Calu3 (cell line): ENCODE results near the gene WDR64. TPM values are rescaled to one million over a fixed set of nuclear protein-coding genes. Genes with fewer than 3 reads are reported as not detected.

Experiments
- BruUV-seq: library from RNA; stranded (reverse); fragments of 400-500 nt; replicated peaks from 2 replicates; lab custom pipeline; 2021; lab: Mats Ljungman, UMichigan
- CTCF ChIA-PET: fragments of 300-600 bp; sonication (Branson Sonifier 250); formaldehyde crosslinking; loops from one replicate; lab custom pipeline; 2022; ENCODE audit warnings: antibody characterized with exemption; lab: Charles Lee
- DNase-seq: peaks from one replicate; pipeline ENCODE4 v3.0.0; 2022
- H3K27ac Mint-ChIP-seq: one replicate; pipeline ENCODE4 v1.8.0; 2022; ENCODE audit warnings: mixed read lengths; ENCODE audit not compliant: unreplicated experiment
- H3K27me3 Mint-ChIP-seq: one replicate; pipeline ENCODE4 v1.8.0; 2022; ENCODE audit warnings: mixed read lengths; ENCODE audit not compliant: unreplicated experiment
- H3K36me3 Mint-ChIP-seq: one replicate; pipeline ENCODE4 v1.8.0; 2022; ENCODE audit warnings: mild to moderate bottlenecking, moderate library complexity, mixed read lengths; ENCODE audit not compliant: insufficient read depth, unreplicated experiment
- H3K4me1 Mint-ChIP-seq: one replicate; pipeline ENCODE4 v1.8.0; 2022; ENCODE audit warnings: mild to moderate bottlenecking, low read depth, mixed read lengths; ENCODE audit not compliant: unreplicated experiment
- H3K4me3 Mint-ChIP-seq: one replicate; pipeline ENCODE4 v1.8.0; 2022; ENCODE audit warnings: mild to moderate bottlenecking, low read depth, moderate library complexity, mixed read lengths; ENCODE audit not compliant: unreplicated experiment
- H3K9me3 Mint-ChIP-seq: one replicate; pipeline ENCODE4 v1.8.0; 2022; ENCODE audit warnings: low read depth, mixed read lengths; ENCODE audit not compliant: unreplicated experiment
- intact Hi-C: fragments of 100-400 bp; cut with micrococcal nuclease; formaldehyde crosslinking; loops from one replicate; pipeline ENCODE4 v1.10.0; 2022; ENCODE audit not compliant: unreplicated experiment
- total RNA-seq: library from RNA; stranded (reverse); gene quantifications from 2 replicates; pipeline ENCODE4 v1.2.3, GENCODE V29; 2022
- TF ChIP-seq, protein P1 (sequence below): fragments of 200-600 bp; IDR thresholded peaks from one replicate; pipeline ENCODE4 v1.8.0; 2022; ENCODE audit warnings: antibody characterized with exemption; ENCODE audit not compliant: unreplicated experiment

The WDR64 gene
- total RNA-seq, 1 experiment from 2014 or later: not detected

DNA sequence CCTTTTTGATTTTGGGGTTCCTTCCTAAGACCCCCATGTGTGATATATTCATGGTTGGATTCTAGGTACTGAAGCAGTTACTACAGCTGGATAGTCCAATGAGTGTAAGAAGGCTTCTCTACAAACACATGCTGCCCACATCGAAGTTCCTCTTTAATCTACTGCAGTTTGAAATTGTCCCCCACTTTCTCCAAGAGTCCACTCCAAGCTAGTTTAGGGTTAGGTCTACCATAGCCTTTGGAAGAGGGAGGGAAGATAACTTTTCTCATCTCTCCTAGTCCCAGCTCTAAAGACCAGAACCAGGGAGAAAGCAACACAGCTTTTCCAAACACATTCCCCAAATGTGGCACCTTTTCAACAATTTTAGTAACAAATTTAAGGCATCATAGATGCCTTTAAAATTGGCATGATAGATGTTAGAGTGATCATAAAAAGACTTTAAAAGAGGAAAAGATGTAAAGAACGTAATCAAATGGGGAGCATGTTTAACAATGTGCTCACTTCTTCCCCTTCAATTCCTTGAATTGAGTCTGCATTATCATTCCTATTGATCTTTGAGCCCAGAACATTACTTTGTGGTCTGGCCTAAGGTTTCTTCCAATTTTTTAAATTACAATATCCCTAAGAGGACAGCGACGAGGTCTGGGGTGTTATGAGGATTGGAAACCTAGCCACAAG lies 194.9 kb downstream of the WDR64 start:
- peak overlapping the region; percentile 93 for H3K27ac Mint-ChIP-seq
- BruUV-seq: no TSS peak
- H3K4me1 Mint-ChIP-seq: peaks cover 31% of the 10 kb centered on the region
- peak overlapping the region; percentile 100 for H3K4me3 Mint-ChIP-seq
- H3K27me3 Mint-ChIP-seq: no peaks in the 10 kb centered on the region
- TF ChIP-seq, protein P1, sequence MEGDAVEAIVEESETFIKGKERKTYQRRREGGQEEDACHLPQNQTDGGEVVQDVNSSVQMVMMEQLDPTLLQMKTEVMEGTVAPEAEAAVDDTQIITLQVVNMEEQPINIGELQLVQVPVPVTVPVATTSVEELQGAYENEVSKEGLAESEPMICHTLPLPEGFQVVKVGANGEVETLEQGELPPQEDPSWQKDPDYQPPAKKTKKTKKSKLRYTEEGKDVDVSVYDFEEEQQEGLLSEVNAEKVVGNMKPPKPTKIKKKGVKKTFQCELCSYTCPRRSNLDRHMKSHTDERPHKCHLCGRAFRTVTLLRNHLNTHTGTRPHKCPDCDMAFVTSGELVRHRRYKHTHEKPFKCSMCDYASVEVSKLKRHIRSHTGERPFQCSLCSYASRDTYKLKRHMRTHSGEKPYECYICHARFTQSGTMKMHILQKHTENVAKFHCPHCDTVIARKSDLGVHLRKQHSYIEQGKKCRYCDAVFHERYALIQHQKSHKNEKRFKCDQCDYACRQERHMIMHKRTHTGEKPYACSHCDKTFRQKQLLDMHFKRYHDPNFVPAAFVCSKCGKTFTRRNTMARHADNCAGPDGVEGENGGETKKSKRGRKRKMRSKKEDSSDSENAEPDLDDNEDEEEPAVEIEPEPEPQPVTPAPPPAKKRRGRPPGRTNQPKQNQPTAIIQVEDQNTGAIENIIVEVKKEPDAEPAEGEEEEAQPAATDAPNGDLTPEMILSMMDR: no peak
- CTCF ChIA-PET: interaction anchor here (0.7 to 1.2 kb wide), 2 partner anchors 14 to 236 kb away, joined by 3 to 4 read pairs; no protein-coding TSS in a partner anchor
- peaks cover 22% of the 10 kb centered on the region for H3K36me3 Mint-ChIP-seq
- intact Hi-C loops: no loop called here
- DNase-seq: no peak
- H3K9me3 Mint-ChIP-seq: no peaks in the 10 kb centered on the region

DNA sequence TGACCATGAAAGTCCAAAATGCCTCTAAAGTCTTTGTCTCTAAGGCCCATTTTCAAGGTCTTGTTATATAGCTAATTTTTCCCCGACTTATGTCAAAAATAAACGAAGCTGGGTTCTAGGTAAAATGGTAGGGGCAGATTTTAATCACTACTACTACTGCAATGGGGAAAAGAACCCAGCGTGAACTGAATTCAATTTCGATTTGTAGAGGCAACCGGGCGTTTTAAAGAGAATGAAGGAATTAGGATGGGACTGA lies 195.4 kb downstream of the WDR64 start:
- Mint-ChIP-seq H3K4me1 (peaks cover 31% of the 10 kb centered on the region), H3K27ac (peak overlapping the region; percentile 93), H3K36me3 (peaks cover 22% of the 10 kb centered on the region), H3K27me3 (no peaks in the 10 kb centered on the region), H3K9me3 (no peaks in the 10 kb centered on the region), H3K4me3 (peak overlapping the region; percentile 100)
- BruUV-seq: TSS peak; percentile 41
- intact Hi-C loops: no loop called here
- no peak for DNase-seq
- CTCF ChIA-PET: interaction anchor here (0.7 to 1.2 kb wide), 2 partner anchors 15 to 237 kb away, joined by 3 to 4 read pairs; no protein-coding TSS in a partner anchor
- TF ChIP-seq, protein P1: no peak

DNA sequence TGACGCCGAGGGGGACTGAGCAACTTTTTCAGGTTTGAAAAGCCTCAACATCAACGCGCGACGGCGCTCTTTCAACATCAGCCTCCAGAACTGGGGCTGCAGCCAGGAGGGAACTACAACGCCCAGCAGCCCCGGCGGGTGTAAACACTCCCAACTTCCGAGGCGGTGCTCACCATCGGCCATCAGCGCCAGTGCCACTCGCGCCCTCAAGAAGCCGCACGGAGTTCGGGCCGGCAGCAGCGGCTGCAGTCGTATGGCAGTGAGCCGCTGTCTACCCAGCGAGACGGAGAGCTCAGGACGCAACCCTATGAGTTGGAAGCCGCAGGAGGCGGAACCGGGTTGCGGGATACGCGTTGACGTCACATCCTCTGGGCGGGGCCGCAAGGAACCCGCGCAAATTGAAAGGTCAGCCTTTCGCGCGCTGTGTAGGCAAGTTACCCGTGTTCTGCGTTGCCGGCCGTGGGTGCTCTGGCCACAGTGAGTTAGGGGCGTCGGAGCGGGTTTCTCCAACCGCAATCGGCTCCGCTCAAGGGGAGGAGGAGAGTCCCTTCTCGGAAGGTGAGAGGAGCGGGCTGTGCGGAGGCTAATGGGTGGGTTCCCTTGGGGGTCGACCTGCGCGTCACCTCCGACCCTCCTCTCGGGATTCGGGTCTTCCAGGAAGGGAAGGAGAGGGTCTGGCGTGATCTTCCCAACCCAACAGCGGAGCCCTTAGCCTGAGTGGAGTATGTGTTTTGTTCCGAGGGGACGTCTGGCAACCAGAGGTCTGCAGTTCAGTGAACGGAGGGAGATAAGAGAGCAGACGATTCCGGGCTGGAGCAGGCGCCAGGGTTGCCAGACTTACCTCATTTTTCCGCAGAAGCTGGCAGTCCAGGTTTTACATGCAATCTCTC lies 196.0 kb downstream of the WDR64 start, which contains the start of gene EXO1:
Gene EXO1, plus strand, starts transcription at position 409 of the 890 bp plus-strand sequence. CDS start 2,222 bp downstream, outside the sequence.
- TF ChIP-seq, protein P1: no peak

DNA sequence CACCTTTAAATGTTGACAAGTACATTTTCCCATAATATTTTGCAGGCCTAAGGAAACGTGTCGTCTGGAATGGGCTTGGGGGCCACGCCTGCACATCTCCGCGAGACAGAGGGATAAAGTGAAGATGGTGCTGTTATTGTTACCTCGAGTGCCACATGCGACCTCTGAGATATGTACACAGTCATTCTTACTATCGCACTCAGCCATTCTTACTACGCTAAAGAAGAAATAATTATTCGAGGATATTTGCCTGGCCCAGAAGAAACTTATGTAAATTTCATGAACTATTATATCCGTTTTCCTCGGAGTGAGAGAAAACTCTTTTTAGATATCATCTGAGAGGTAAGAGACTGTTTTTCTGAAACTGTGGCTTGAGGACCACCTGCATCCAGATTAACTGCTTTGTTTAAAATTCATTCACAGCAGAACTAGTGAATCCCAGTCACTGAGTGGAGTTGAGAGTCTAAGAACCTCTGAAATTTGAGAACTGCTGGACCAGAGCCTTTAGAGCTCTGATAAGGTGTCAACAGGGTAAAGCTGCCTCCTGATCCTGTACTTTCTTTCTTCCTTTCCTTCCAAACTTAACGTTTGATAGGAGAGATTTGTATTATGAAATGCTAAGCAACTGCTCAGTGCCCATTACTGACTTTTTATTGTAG lies 196.7 kb downstream of the WDR64 start:
- no TSS peak for BruUV-seq
- CTCF ChIA-PET: no interaction called here
- Mint-ChIP-seq H3K27me3 (no peaks in the 10 kb centered on the region), H3K36me3 (peaks cover 22% of the 10 kb centered on the region), H3K4me3 (peak overlapping the region; percentile 100), H3K4me1 (peaks cover 31% of the 10 kb centered on the region), H3K9me3 (no peaks in the 10 kb centered on the region), H3K27ac (peak overlapping the region; percentile 93)
- TF ChIP-seq, protein P1: no peak
- intact Hi-C loops: no loop called here
- DNase-seq: no peak

More for the DNA sequence above, 196.0 kb downstream of the WDR64 start, which contains the start of gene EXO1:
- Mint-ChIP-seq H3K4me1 (peaks cover 31% of the 10 kb centered on the region), H3K36me3 (peaks cover 22% of the 10 kb centered on the region), H3K4me3 (peak within 1 kb of the TSS; percentile 100), H3K9me3 (no peaks in the 10 kb centered on the region), H3K27ac (peak within 1 kb of the TSS; percentile 93), H3K27me3 (no peaks in the 10 kb centered on the region)
- intact Hi-C loops: no loop called here
- CTCF ChIA-PET: interaction anchor here (0.7 to 1.2 kb wide), 2 partner anchors 15 to 237 kb away, joined by 3 to 4 read pairs; no protein-coding TSS in a partner anchor
- BruUV-seq: TSS peak; percentile 72
- DNase-seq: peak; percentile 90
